GM19455 (cell line): ENCODE results near the gene SAV1.
"Not testable (repeated sequence)": the region's sequence is repeated elsewhere in the genome, so short reads cannot be mapped to it uniquely, and the experiment has no call there.

Source experiments
- ATAC-seq: cut with Tn5 transposase; IDR thresholded peaks from one replicate; pipeline ENCODE4 v1.9.1; 2021; ENCODE audit not compliant: unreplicated experiment

SAV1 gene

DNA sequence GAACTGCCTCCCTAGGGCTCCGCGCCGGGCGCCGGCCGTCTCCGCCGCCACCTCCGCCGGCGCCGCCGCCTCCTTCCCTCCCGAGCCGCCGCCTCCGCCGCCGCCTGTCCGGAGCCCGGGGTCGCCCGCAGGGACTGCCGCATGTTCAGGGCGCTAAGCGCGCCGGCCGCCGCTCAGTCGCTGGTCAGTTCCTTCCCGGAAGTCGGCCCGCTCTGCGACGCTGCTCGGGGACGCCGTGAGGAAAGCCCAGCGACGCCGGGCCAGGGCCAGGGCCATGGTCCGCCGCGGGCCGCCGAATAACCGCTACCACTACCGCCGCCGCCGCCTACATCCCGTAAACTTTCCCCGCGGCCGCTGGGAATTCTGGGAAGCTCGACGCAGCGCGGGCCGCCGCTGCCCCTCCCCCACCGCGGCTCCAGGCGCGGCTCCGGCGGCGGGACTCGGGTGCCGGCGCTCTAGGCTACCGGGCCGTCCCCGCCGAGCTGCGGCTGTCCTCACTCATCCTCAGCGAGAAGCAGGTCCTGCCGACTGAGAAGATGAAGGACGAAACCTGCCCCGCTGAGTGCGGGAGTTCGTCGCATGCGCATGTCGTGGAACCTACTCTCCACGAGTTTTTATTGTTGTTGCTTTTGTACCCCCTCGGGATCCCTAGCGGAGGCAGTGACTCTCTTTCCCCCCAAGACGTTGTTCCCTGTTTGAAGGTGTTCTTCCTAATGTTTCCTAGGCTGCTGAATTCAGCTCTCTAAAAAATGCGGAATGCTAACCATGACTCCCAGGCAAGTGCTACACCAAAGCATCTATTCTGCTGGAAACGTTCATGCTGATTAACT is at the start of gene SAV1:
TSS of gene SAV1 (minus strand) at position 311 of the 830 bp plus-strand sequence. CDS start 339 bp downstream, outside the sequence.
- peak; percentile 60 for ATAC-seq

DNA sequence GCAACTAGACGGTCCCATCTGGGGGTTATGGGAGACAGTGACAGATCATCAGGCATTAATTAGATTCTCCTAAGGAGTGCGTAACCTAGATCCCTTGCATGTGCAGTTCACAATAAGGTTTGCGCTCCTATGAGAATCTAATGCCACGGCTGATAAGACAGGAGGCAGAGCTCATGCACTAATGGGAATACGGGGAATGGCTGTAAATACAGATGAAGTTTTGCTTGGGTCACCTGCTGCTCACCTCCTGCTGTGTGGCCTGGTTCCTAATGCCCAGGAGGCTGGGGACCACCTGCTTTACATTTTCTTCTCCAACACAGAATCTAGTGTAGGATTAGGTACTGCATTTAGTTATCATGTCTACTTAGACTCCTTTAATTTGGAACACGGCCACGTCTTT is 49.7 kb upstream of the SAV1 start:
- no peak for ATAC-seq

DNA sequence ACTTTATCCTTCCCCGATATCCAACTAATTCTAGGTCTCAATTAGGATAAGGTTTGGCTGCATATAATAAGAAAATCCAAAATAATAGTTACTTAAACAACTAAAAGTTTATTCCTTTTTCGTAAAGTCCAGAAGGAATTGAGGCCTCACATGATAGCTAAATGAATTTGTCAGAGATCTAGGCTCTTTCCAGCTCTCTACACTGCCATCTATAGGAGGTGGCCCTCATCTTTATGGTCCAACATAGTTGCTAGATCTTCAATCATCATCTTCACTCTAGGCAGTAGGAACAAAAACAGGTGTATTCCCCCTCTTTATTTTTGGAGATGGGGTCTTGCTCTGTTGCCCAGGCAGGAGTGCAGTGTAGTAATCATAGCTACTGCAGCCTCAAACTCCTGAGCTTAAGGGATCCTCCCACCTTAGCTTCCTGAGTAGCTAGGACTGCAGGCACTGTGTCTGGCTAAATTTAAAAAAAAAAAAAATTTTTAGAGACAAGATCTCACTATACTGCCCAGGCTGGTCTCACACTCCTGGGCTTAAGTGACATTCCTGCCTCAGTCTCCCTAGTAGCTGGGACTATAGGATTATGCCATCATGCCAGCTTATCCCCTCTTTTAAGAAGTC is 46.5 kb upstream of the SAV1 start:
- ATAC-seq: no peak

DNA sequence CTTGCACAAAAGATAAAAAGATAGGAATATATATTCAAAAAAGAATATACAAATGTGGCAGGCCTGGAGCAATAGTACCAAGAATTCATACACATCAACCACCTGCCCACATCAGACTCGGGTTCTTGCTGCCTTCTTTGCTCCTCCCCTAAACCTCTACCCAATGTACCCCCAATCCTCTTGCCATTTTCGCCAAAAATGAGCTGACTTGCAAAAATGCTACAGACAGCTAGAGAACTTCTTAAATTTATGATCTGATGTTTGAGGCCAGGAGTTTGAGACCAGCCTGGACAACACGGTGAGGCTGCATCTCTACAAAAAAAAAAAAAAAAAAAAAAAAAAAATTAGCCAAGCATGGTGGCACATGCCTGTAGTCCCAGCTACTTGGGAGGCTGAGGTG is 42.9 kb upstream of the SAV1 start:
- ATAC-seq: no peak

DNA sequence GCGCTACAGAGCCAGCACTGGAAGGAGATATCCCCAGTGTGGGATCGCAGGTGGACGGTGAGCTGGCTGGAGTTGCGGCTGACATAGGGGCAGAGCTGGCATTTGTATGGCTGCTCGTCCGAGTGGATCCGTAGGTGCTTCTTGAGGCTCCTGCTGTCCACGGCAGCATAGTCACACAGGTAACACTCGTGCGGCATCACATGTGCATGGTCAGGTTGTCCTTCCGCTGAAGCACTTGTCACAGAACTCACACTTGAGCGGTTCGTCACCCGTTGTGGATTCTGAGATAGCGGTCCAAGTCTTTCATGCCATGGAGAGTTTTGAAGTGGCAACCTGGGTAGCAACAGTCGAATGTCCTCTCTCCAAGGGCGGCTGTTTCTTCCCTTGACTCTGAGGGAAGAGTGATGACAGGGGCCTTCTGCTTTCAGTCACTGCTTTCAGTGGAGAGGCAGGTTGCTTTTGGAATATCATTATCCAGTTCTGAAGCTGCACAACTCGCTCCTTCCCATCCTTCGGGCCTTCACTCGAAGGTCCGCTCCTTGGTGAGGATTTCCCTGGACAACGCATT is 37.0 kb upstream of the SAV1 start:
- ATAC-seq: no peak

DNA sequence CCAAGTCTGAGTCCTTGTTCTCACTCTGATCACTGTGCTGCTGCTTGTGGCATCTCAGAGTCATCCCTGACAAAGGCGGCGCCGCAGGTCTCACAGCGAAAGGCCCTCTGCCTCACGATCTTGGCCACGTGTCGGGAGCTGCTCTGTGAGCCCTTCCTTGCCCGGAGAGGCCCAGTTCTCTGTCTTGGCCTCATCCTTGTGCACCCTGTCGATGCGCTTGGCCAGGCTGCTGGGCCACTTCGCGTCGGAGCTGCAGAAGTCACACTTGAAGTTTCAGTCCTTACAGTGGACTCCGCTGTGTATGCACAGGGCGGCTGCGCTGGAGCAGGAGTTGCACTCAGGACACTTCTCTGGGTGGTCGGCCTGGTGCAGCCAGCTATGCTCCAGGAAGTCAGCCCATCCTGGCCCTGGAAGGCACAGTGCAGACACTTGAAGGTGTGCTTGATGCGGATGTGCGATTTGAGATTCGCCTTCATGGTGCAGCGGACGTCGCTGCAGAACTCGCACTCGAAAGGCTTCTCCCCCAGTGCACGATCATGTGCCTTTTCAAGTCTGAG is 36.4 kb upstream of the SAV1 start:
- no peak for ATAC-seq

DNA sequence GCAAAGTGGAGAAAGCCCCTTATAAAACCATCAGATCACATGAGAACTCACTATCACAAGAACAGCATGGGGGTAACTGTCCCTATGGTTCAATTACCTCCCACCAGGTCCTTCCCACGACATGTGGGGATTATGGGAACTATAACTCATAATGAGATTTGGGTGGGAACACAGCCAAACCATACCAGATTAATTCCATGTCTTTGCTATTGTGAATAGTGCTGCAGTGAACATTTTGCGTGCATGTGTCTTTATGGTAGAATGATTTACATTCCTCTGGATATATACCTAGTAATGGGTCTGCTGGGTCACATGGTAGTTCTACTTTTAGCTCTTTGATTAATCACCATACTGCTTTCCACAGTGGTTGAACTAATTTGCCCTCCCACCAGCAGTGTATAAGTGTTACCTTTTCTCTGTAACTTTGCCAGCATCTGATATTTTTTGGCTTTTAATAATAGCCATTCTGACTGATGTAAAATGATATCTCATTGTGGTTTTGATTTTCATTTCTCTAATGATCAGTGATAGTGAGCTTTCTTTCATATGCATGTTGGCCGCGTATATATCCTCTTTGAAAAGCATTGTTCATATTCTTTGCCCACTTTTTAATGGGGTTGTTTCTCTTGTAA is 29.7 kb upstream of the SAV1 start:
- ATAC-seq: no peak

DNA sequence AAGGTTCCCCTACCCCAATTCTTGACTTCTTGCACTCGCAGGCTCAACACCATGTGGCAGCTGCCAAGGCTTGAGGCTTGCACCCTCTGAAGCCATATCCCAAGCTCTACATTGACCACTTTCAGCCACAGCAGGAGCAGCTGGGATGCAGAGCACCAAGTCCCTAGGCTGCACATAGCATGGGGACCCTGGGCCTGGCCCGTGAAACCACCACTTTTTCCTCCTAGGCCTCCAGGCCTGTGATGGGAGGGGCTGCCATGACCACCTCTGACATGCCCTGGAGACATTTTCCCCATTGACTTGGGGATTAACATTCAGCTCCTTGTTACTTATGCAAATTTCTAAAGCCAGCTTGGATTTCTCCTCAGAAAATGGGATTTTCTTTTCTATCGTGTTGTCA is 26.2 kb upstream of the SAV1 start:
- ATAC-seq: not testable (repeated sequence)

DNA sequence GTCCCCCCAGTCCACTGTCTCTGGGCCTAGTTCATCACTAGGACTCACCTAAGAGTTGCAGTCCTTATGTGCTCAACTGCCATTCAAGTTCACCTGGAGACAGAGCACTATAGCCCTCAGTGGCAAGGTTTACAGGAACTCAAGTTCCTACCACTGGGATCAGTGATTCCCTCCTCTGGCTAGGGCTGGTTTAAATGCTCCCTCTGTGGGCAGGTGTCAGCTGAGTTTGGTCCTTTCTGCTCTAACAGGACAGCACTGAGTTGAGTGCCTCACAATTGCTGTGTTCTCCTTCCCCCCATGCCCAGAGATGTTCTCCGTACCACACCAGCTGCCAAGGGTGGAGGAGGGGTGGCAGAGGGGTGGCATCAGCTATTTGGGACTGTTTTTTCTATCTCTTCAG is 20.8 kb upstream of the SAV1 start:
- no peak for ATAC-seq

DNA sequence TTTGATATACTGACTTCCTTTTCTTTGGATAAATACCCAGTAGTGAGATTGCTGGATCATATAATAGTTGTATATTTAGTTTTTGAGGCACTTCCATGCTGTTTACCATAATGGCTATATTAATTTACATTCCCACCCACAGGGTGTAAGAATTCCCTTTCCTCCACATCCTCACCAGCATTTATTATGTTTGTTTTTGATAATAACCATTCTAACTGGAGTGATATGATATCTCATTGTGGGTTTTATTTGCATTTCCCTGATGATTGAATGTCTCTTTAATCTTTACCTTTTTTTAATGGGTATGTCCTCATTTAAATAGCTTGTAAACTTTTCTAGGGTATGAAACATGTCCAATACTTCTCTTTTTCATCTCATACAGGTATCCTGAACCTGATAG is 11.6 kb upstream of the SAV1 start:
- no peak for ATAC-seq

DNA sequence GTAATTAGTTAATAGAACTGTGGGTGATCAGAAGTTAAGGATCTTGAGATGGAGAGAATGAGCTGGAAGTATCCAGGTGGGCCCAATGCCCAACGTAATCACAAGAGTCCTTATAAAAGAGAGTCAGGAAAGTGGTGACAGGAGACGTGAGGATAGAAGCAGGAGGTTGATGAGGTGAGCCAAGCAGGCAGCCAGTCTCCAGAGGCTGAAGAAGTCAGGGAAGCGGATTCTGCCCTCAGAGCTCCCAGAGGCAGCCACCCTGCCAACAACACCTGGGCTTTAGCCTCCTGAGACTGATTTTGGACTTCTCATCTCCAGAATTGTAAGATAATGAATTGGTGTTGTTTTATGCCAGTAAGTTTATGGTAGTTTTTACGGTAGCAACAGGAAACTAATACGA is 10.1 kb upstream of the SAV1 start:
- ATAC-seq: no peak

DNA sequence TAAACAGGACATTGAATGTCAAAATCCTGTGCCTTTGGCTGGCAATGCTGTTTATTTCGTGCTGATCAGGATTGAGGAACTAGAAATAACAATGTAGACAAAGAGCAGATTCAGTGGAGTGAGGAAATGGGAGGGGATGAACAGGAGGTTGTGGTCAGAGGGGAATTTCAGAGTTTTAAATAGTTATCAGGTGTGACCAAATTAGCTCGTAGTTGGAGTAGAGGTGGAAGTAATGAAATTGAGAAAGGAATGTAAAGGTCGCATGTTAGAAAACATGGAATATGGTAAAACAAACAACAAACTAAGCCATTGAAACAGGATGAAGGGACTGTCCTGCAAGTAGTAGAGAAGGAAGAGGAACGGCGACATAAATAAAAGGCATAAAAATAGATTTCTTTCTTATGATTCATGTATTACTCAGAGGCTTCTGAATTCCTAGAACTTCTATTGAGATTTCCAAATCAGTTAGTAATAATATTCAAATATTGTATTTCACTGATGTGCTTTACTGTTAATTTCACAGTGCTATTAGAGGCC is 9.5 kb upstream of the SAV1 start:
- no peak for ATAC-seq

DNA sequence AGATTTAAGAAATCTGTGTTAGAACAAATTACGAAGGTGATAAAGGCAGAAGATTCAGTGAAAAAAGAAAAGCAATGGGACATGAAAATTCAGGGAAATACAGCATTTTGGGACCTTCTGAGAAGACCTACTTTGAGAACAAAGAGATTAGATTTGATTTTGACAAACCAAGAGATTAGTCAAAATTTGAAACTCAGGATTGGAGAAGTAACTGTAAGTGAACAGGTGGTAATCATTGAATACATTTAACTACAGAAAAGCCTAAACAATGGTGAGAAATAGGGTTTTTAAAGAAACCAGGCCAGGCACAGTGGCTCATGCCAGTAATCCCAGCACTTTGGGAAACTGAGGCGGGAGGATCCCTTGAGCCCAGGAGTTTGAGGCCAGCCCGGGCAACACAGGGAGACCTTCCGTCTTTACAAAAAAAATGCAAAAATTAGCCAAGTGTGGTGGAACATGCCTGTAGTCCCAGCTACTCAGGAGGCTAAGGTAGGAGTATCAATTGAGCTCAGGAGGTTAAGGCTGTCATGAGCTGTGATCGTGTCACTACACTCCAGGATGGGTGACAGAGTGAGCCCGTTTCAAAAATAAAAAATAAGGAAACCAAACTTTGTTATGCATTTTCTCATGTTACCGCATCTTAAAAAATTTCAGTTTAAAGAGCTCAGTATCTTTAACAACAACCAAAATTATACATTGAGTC is 8.9 kb upstream of the SAV1 start:
- ATAC-seq: no peak

DNA sequence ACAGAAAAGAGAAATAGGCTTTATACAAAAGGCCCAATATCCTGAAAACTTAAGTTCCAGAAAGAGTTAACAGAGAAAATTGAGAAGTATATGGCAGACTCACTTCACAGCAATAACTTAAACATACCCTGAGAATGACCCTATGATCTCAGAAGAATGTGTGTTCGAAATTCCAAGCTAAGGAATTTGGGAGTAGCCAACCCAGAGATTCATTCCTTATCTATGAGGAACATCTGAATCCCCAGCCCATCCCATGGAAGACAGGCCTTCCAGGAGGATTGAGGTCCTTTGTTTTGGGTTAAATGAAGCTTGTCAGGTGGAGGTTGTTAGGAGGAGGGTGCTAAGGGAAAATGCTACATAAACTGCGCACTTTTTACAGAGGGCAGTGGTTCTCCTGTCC is 7.5 kb upstream of the SAV1 start:
- ATAC-seq: no peak

DNA sequence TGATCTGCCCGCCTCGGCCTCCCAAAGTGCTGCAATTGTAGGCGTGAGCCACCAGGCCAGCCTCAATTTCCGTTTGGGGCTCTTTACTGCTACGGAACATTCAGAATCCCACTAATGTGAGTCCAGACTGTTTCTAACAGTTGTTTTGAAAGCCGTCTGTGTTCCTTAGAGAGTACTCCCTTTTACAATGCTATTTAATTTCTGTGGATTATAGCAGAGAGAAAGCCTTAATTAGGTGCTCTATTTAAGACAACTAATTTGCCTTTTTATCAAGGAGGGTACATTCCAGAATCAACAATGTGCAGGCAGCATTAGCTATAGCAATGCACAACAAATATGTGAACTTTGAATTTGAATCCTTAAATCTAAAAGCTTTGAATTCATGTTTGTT is 2.8 kb upstream of the SAV1 start:
- ATAC-seq: no peak

DNA sequence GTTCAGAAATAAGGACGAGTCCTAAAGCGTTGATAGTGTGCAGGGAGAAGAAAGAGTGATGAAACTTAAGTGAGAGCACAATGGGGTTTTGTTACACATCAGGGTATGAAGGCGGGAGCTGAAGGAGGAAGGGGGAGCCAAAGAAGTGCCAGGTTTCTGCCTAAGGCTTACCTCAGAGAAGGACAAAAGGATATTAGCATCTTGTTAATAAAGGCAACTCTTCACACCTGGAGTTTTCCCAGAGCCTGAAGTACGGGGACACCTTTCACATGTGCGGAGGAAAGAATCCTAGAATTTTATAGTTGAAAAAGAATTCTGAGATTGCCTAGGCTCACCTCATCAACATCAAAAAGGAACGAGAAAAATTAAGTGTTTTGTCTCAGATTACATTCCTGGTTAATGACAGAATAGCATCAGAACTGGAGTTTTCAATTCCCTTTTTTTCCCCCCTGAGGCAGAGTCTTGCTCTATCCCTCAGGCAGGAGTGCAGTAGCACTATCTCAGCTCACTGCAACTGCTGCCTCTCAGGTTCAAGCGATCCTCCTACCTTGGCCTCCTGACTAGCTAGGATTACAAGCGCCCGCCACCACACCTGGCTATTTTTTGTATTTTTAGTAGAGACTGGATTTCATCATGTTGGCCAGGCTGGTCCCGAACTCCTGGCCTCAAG is 2.2 kb upstream of the SAV1 start:
- ATAC-seq: no peak

DNA sequence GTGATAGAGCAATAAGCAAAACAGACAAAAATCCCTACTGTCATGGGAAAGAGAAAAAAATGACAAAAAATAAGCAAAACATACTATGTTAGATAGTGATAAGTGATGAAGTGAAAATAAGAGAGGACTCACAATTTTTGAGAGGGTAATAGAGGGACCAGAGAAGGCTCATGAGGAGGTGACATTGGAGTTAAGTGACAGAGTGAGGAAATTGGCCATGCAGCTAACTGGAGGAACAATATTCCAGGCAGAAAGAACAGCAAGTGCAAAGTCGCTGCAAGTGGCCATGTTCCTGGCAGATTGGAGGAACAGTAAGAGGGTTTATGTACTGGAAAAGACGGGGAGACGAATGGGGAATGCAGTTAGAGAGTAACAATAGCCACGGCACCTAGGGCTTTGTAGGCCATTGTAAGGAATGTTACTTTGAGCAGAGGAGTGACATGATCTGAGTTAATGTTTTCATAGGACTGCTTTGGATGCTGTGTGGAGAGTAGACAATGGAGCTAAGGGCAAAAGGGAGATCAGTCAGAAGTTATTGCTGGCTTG is 1.4 kb upstream of the SAV1 start:
- no peak for ATAC-seq

DNA sequence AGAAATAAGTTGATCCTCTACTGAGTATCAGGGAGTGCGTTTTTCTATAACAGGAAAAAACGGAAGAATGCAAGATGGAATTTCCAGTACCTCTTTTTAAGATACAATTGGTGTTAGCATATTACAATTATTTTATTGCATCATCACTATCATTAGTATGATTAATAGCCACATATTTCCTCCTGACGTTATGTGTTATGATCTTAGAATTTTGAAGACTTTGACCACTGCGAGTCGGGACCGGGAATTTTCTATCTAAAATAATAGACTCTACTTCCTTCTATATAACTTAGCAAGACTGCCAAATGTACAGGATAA is 679 bp upstream of the SAV1 start:
- ATAC-seq: no peak

DNA sequence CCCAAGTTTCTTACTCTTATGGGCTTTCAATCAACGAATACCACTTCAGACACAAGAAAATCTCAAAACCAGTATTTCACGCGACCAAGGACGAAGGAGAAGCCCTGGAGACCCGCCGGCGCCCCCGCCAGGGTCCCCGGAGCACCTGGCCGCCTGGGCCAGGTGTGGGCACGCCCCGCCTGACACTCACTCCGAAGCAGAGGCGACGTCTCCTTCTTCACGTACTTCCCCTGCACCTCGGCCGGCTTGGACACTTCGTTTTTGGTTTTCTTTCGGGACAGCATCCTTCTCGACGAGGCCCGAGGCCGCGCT is 466 bp downstream of the SAV1 start:
- ATAC-seq: peak; percentile 55
